Measurements from ENCODE around the gene SLITRK4.

SLITRK4 gene

GRCh38 chrX:143635915-143636314, at the start of gene SLITRK4:
TSS of gene SLITRK4 (minus strand) at chrX:143636101. CDS start at chrX:143631108, 4,993 bp downstream.
- DNase-seq = no peak

GRCh38 chrX:143683486-143683885, 47.6 kb upstream of the SLITRK4 start:
- DNase-seq = no peak

- no peak for DNase-seq
Observed at GRCh38 chrX:143674926-143675325, 39.0 kb upstream of the SLITRK4 start.

GRCh38 chrX:143669395-143669794, 33.5 kb upstream of the SLITRK4 start:
- no peak for DNase-seq

- DNase-seq = no peak
Observed at GRCh38 chrX:143664302-143664701, 28.4 kb upstream of the SLITRK4 start.

- DNase-seq = no peak
Observed at GRCh38 chrX:143663755-143664154, 27.9 kb upstream of the SLITRK4 start.

GRCh38 chrX:143661286-143661685, 25.4 kb upstream of the SLITRK4 start:
- no peak for DNase-seq

GRCh38 chrX:143648705-143649104, 12.8 kb upstream of the SLITRK4 start:
- no peak for DNase-seq

- no peak for DNase-seq
Observed at GRCh38 chrX:143642426-143642825, 6.5 kb upstream of the SLITRK4 start.

GRCh38 chrX:143636831-143637230, 930 bp upstream of the SLITRK4 start:
- DNase-seq = no peak

GRCh38 chrX:143634663-143635455, 1.0 kb downstream of the SLITRK4 start:
- no peak for DNase-seq

- no peak for DNase-seq
Observed at GRCh38 chrX:143634309-143634662, 1.6 kb downstream of the SLITRK4 start.

GRCh38 chrX:143633461-143634308, 2.2 kb downstream of the SLITRK4 start:
- no peak for DNase-seq

- no peak for DNase-seq
Observed at GRCh38 chrX:143632625-143633410, 3.1 kb downstream of the SLITRK4 start.

GRCh38 chrX:143623657-143624056, 12.2 kb downstream of the SLITRK4 start:
- no peak for DNase-seq

GRCh38 chrX:143621276-143621675, 14.6 kb downstream of the SLITRK4 start:
- no peak for DNase-seq

GRCh38 chrX:143615851-143616250, 20.1 kb downstream of the SLITRK4 start:
- no peak for DNase-seq

- DNase-seq = no peak
Observed at GRCh38 chrX:143601809-143602208, 34.1 kb downstream of the SLITRK4 start.

- no peak for DNase-seq
Observed at GRCh38 chrX:143581240-143581639, 54.7 kb downstream of the SLITRK4 start.

- DNase-seq = no peak
Observed at GRCh38 chrX:143580266-143580665, 55.6 kb downstream of the SLITRK4 start.

All from 8988T (cell line).